HG03439 (cell line): Measurements from ENCODE around the gene FTH1.
A peak's percentile ranks its signal among the peaks of the same experiment; 100 is the strongest.
"Not testable (repeated sequence)": the region's sequence is repeated elsewhere in the genome, so short reads cannot be mapped to it uniquely, and the experiment has no call there.

ENCODE experiments used
- ATAC-seq: cut with Tn5 transposase; IDR thresholded peaks from one replicate; pipeline ENCODE4 v1.9.1; 2021; ENCODE audit warnings: mild to moderate bottlenecking, moderate library complexity; ENCODE audit not compliant: unreplicated experiment

FTH1 gene

DNA sequence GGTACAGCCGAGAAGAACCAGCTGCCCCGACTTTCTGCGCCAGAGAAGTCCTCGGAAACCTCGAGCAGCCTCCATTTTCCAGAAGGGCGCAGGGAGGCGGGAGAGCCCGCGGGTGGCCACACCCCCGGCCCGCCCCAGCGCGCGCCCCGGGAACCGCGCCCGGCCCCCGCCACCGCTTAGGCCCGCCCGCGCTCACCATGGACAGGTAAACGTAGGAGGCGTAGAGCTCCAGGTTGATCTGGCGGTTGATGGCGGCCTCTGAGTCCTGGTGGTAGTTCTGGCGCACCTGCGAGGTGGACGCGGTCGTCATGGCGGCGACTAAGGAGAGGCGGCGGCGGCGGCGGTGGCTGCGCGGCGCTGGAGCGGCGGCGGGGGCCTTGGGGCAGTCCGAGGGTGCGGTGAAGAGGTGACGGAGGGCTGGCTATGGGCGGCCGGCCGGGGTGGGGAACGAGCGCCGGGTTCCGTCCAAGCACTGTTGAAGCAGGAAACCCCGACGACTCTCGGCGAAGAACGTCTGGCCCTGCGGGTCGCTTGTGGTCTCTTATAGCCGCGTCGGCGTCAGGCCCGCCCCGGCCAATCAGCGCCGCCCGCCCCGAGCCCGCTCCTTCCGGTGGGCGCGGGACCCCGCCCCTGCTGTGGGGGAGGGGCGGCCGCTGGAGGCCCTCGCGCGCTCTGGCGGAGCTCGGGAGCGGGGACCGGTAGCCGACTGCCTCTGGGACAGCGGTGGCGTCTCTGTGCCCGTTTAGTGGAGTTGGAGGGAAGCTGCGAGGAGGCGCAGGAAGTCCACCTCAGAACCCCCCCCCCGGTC lies at the start of gene FTH1:
Gene FTH1 (minus strand): TSS at position 519 of the 808 bp plus-strand sequence. CDS start 209 bp downstream, at position 310.
- ATAC-seq, result peak; percentile 71

DNA sequence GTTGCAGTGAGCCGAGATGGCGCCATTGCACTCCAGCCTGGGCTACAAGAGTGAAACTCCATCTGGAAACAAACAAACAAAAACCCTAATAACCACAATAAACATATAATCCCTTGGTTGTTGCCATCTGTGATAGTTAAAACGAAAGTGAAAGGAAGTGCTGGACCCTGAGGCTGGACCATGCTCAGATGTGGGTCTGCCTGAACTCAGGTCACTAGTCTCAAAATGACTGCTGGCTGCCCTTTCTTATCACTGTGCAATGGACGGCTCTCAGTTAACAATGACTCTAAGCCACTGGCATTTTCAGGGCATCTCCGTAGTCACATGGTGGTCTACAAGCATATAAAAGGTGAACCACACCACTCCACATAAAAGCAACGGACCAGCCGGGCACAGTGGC lies 48.2 kb upstream of the FTH1 start:
- ATAC-seq, result no peak

DNA sequence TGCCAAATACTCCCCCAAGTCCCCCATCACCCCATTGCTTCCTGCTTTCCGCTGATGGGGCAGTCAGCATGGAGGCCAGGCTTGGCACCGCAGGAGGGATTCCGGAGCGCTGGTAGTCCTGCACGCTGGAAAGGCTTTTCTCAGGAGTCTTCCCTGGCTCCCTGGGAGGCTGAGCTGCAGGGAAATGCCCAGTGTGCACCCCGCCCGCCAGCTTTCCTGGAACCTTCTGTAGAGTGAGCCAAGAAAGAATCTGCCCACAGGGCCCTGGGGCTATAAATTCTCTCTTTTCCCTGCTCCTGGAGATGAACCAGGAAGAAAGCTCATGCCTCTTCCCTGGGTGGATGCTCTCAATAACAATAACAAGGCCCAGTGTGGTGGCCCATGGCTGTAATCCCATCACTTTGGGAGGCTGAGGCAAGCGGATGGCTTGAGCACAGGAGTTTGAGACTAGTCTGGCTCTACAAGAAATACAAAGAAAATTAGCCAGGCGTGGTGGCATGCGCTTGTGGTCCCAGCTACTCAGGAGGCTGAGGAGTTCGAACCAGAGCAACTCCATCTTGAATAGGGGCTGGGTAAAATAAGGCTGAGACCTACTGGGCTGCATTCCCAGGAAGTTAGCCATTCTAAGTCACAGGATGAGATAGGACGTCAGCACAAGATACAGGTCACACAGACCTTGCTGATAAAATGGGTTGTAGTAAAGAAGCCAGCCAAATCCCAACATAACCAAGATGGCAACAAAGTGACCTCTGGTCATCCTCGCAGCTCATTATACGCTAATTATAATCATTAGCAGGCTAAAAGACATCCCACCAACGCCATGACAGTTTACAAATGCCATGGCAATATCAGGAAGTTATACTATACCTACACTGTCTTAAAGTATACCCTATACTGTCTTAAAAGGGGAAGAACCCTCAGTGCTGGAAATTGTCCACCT lies 46.4 kb upstream of the FTH1 start:
- no peak for ATAC-seq

DNA sequence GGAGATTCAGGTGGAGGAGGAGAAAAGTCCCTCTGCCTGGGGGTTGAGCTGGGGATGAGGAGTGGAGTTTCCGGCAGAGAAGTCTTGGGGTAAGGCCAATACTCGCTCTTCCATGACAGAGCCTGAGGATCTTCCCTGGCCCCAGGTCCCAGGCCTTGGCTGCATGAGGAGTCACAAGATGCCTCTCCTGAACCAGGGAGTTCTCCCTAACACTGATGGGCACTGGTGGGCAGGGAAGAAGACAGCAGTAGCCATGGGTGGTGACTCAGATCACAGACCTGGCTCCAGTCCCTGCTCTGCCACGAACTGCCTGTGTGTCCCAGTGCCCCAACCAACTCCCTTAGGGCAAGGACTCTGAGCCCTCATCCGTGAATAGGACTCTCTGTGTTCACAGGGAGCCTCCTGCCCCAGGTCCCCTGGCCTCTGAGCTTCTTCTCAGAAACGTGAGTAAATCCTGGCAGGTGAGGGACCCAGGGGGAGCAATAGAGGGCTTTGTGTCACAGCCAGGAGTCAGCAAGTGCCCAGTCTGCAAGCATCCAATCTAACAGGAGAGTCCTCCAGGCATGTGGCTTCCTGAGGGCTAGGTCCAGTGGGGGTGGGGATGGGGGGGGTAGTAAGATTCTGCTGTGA lies 45.5 kb upstream of the FTH1 start:
- ATAC-seq, result no peak

DNA sequence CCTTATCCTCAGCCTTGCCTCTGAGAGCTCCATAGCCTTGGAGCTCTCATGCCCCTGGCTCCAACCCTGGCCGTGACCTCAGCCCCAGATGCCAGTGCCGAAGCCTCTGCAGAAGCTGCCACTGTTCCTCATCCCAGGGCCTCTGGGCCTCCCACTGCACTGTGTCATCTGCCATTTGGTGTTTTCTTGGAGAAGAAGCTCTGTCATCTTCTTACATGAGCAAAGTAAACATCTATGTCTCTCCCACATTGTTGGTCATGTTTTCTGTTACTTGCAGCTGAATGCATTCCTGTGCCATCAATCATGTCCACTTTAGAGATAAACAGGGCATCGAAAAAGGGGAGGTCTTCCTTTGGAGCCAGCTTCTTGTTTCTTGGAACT lies 45.0 kb upstream of the FTH1 start:
- ATAC-seq, result no peak

DNA sequence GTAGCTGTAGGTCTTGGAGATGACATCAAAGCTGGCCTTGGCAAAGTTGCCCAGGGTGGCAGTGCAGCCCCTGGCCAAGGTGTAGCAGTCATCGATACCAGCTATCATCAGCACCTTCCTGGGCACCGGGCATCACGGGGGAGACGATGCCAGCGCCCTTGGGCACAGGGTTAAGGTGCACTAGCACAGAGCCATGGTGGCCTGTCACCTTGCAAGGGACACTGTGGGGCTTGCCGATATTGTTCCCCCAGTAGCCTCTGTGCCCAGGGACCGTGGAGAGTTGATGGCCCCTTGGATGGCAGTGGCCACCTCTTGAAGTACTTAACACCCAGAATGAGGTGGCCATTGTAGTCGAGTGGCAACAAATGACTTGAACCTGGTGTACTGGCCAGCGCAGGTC lies 44.4 kb upstream of the FTH1 start:
- ATAC-seq, result no peak

DNA sequence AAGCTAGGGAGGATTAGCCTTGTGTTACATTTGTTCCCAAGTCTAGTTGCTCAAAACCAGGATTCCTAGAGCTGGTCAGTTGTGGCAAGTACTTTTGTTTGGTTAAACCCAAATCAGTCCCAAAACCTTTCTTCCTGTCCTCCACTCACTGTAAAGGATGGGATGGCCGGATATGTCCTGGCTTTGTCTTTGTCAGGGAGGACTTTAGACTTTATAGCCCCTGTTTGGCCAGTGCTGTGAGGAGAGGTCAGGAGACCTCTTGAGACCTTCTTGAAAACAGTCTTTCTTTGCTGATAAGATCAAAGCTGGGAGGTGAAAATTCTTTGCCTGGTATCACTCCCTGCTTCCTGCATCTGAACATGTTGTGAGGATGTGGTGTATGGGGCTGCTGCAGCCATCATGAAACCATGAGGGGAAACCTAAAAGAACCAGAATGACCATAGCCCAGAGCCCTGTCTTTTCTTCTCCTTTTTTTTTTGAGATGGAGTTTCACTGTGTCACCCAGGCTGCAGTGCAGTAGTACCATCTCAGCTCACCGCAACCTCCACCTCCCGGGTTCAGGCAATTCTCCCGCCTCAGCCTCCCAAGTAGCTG lies 43.6 kb upstream of the FTH1 start:
- no peak for ATAC-seq

DNA sequence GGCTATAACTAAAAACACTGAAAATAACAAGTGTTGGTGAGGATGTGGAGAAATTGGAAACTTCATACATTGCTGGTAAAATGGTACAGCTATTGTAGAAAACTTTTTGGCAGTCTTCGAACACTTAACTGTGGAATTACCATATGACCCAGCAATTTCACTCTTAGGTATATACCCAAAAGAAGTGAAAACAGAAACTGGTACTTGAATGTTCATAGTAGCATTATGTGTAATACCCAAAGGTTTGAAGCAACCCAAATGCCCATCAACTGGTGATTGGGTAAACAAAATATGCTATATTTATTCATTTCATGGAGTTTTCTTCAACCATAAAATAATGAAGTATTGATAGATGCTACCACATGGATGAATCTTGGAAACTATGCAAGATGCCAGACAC lies 40.8 kb upstream of the FTH1 start:
- ATAC-seq, result no peak

DNA sequence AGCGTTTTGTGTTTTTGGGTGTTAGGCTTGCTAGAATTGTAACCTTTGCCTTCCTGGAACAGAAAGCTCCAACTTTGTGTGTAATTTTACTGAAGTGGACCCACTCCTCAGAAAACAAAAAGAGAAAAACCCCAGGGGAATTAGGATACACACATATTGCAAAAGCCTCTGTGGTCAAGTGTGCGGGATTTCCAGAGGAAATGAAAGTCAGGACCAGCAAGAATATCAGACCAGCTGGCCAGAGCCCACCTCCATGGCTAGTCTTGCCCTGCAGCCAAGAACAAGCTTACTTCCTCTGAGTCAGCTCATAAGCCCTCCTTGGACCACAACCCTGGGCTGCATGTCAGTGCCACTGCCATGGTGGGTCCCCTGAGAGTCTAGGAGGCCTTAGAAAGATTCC lies 37.0 kb upstream of the FTH1 start:
- ATAC-seq, result no peak

DNA sequence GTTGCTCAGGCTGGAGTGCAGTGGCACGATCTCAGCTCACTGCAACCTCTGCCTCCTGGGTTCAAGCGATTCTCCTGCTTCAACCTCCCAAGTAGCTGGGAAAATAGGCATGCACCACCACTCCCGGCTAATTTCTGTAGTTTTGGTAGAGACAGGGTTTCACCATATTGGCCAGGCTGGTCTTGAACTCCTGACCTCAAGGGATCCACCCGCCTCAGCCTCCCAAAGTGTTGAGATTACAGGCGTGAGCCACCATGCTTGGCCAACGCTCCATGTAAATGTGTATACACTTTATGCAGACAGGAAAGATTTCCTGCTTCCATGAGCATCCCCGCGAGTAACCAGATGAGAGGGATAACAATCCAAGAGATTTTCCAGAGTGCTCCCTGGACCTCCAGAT lies 34.8 kb upstream of the FTH1 start:
- ATAC-seq, result not testable (repeated sequence)

DNA sequence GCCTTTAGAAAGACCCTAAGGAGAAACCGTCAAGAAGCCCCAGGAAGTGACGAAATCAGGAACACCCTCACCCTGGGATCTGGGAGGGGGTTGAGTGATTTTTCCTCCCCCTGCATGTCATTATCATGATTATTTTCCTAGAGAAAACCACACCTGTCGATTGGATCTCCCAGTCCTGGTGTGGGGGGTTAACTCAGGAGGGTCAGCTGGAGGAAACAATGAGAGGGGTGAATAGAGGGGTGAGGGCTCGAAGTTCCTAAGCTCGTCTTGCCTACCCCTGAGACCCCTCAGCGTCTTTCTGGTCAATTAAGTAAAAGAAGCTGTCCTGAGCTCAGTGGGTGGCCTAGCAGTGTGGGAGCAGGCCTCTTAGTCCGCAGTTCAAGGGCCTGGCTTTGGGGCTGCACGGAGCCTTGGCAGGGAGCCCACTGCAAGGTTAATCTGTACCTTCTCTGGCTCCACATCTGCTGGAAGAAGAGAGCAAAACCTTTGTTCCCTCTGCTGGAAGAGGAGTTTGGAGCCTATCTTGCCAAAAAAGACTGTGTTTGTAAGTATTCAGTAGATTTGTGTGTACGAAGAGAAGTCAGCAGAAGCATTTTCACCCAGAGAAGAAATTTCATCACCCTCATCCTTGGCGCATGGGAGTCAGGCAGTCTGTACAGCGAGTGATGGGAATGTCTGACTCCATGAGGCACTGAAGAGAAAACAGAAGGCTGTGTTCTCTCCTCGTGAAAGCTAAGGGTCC lies 34.2 kb upstream of the FTH1 start:
- ATAC-seq, result no peak

DNA sequence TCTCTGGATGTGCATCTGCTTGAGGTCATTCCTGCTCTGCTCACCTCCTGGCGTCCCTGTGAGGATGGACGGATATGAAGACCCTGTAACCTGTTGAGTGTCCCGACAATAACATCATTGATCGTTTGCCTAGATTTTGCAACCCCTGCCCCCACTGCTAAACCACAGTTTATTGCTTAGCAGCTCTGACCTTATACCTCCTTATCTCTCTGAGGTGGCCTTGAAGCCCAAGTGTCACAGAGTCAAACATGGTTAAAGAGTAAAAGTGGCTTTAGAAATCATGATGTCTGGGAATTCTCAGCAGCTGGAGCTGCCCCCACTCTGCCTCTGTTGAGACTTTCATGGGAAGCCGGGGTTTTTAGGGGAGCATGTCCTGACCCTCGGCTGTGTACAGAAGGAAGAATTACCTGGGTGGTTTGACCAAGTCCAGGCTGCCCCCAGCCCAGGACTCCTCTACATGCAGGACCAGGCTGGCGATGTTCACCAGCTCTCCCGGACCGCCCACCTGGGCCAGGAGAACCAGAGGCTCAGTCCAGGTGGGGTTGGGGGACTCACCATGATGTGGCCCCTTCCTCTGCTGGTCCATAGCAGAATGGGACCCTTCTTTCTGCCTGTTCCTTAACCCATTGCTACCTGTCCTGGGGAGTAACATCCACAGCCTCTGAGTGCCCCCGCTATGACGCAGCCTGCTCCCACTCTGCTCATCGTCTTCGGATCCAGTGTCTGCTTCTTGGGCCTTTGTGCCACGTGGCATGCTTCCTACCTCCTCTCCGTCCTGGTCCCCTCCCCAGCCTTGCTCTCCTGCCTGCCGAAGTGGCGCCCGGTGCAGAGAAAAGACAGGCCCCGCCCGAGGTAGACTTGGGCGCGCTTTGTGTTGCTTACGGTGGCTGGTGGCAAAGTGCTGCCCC lies 33.4 kb upstream of the FTH1 start:
- ATAC-seq, result no peak

DNA sequence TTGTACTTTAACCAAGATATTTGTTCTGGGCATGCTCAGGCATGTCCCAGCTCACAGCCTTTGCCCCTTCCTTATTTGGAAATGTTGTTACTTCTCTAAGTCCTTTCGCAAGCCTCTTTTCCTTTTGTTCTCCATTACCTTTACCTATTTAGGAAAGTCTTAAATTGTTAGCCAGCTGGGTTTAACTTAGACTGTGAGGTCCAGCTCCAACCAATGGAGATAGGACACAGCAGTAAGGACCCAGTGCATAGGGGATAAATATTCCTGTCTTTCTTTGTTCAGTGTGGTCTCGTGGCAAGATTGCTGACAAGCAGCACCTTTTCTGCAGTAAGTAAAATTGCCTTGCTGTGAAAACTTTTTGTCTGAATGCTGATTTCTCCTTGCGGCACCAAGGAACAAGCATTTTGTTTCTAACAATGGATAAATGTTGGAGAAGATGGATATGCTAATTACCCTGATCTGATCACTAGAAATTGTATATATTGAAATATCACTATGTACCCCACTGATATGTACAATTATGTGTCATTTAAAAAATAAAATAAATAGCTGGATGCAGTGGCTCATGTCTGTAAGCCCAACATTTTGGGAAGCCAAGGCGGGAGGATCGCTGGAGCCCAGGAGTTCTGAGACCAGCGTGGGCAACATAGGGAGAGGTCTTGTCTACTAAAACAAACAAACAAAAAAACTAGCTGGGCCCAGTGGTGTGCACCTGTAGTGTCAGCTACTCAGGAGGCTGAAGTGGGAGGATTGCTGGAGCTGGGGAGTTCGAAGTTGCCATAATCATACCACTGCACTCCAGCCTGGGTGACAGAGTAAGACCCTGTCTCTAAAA lies 31.9 kb upstream of the FTH1 start:
- ATAC-seq, result no peak

DNA sequence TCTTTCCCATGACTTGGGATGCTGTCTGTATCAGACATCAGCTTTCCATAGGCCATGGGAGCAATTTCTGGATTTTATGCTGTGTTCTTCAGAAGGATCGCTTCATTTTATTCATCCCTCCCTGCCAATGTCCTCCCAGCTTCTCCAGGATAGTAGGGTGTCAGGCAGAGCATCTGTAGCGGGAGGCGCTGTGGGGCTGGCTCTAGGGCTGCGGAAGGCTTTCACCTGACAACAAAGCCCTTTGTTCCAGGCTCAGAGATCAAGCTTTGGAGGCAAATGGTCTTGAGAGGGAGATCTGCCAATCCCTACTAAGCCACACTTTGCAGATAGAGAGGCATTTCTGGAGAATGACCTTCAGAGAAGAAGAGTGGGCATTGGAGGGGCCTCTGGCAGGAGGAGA lies 29.5 kb upstream of the FTH1 start:
- ATAC-seq, result no peak

DNA sequence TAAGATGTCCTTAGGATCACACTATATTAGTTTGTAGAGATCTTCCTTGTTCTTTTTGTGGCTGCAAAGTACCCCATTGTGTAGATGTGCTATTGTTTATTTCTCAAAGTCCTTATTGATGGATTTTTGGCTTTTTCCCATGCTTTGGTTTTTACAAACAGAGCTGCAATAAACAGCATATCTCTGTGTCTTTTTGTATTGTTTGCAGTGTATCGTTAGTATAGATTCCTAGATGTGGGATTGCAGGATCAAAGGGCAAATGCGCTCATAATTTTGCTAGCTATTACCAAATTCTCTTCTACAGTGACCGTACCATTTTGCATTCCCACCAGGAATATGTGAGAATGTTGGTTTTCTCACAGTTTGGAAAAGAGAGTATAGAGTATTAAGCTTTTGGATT lies 27.5 kb upstream of the FTH1 start:
- no peak for ATAC-seq

DNA sequence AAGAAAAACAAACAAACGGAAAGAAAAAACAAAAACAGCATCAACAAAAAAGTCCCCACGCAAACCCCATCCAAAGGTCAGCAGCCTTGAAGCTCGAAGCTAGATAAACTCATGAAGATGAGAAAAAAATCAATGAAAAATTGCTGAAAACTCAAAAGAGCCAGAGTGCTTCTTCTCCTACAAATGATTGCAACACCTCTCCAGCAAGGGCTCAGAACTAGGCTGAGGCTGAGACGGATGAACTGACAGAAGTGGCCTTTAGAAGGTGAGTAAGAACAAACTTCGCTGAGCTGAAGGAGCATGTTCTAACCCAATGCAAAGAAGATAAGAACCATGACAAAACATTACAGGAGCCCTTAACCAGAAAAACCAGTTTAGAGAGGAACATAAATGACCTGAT lies 18.4 kb upstream of the FTH1 start:
- ATAC-seq, result no peak

DNA sequence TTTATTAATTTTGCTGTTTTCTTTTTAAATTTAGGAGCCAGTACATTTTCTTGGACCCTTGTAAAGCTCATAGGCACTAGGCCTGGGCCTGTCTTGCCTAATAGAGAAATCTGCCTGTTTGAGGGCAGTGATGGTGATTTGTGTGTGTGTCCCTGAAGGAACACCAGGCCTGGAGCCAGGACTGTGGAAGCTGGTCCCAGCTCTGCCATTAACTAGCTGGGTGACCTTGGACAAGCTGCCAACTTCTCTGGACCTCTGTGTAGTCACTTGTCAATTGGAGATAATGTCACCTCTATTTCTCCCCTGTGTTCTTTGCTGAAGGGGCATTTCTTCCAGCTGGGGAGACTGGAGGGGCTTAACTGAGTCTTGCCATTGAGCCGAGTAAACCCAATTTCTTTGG lies 16.0 kb upstream of the FTH1 start:
- no peak for ATAC-seq

DNA sequence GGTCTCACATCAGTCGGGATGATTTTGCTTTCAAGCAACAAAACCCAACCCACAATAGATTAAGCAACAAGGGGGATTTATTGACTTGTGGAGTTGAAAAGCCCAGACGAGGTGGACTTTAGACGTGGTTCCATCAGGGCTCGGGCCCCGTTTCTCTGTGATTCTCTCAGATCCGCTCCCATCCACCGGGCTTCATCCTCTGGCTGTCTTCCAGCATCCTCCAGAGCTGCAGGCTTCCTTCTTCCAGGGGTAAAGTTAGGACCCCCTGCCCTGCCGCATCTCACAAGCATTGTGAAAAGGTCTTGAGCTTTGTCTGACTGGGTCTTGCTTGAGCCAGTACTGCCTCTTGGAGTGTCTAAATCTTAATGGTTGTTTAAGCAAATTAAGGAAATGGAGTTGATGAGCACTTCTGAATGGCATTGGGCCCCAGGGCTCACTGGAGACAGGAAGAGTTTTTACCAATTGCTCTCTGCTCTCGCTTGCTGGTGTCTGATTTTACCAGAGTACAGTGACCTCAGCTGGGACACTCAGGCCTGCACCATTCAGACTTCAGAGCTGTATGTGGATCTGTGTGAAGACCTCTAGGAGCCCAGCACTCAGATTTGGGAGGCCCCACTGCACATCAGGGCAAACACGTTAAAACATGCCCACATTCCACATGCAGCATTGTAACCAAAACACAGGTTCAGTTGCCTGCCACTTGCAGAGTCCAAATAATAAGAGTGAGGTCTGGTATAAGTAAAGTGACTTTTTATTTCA lies 13.5 kb upstream of the FTH1 start:
- ATAC-seq, result no peak
